GM12878 (cell line): Measurements from ENCODE around the gene SAYSD1.

Experiments used
- CTCF ChIP-seq, 3 experiments: IDR thresholded peaks in 2 of 3; conservative IDR thresholded peaks in 1 of 3; 2 replicates each; pipeline ENCODE4 v1.5.1; 2011; ENCODE audit warnings: low read depth in 3 of 3, low read length in 3 of 3, mild to moderate bottlenecking in 3 of 3, control low read depth in 2 of 3, moderate library complexity in 2 of 3, inconsistent platforms in 1 of 3, mixed read lengths in 1 of 3; ENCODE audit not compliant: control insufficient read depth in 2 of 3, insufficient read depth in 1 of 3; ENCODE audit errors: extremely low read depth in 1 of 3
- MTA3 ChIP-seq: IDR thresholded peaks from 2 replicates; pipeline ENCODE4 v1.6.1; 2012; ENCODE audit warnings: low read length, inconsistent platforms, borderline replicate concordance

GRCh38 chr6:39102071-39102820 is 12.7 kb downstream of the SAYSD1 start:
- TF ChIP-seq MTA3 (no peak), CTCF (IDR thresholded peaks at IDR 0.05 in 2 of 3, conservative IDR thresholded peaks at IDR 0.05 in 1 of 3; ENCODE audit: control insufficient read depth in 2 of 3, extremely low read depth in 1 of 3, insufficient read depth in 1 of 3, low read depth in 3 of 3, low read length in 3 of 3) (peak; percentile 34 to 49 (median 48); a peak in 5 of 6 replicates)
